Measurements from ENCODE around the gene KCTD20. TPM values are rescaled to one million over a fixed set of nuclear protein-coding genes. Genes with fewer than 3 reads are reported as not detected.

Gene KCTD20
- total RNA-seq, 1 experiment from 2014 or later = 41.6 TPM

GRCh38 chr6:36430351-36430750 is 12.4 kb upstream of the KCTD20 start:
- intact Hi-C loops (cut with micrococcal nuclease; ENCODE audit: unreplicated experiment) (no loop called here), in situ Hi-C loops (cut with HindIII; ENCODE audit: low pct_unique_long_range_greater_than_20kb, low sequenced_read_pairs) (no loop called here)
- TF ChIP-seq POLR2AphosphoS5 (IDR thresholded peaks at IDR 0.05; ENCODE audit: low read depth, low read length) = no peak
- TF ChIP-seq CTCF (IDR thresholded peaks at IDR 0.05) = no peak
- no peak for TF ChIP-seq SIN3A (IDR thresholded peaks at IDR 0.05; ENCODE audit: borderline replicate concordance, insufficient read depth, low read depth, low read length)
- no peak for TF ChIP-seq TCF7L2 (IDR thresholded peaks at IDR 0.05; ENCODE audit: low read depth, low read length)
- TF ChIP-seq, protein P1, sequence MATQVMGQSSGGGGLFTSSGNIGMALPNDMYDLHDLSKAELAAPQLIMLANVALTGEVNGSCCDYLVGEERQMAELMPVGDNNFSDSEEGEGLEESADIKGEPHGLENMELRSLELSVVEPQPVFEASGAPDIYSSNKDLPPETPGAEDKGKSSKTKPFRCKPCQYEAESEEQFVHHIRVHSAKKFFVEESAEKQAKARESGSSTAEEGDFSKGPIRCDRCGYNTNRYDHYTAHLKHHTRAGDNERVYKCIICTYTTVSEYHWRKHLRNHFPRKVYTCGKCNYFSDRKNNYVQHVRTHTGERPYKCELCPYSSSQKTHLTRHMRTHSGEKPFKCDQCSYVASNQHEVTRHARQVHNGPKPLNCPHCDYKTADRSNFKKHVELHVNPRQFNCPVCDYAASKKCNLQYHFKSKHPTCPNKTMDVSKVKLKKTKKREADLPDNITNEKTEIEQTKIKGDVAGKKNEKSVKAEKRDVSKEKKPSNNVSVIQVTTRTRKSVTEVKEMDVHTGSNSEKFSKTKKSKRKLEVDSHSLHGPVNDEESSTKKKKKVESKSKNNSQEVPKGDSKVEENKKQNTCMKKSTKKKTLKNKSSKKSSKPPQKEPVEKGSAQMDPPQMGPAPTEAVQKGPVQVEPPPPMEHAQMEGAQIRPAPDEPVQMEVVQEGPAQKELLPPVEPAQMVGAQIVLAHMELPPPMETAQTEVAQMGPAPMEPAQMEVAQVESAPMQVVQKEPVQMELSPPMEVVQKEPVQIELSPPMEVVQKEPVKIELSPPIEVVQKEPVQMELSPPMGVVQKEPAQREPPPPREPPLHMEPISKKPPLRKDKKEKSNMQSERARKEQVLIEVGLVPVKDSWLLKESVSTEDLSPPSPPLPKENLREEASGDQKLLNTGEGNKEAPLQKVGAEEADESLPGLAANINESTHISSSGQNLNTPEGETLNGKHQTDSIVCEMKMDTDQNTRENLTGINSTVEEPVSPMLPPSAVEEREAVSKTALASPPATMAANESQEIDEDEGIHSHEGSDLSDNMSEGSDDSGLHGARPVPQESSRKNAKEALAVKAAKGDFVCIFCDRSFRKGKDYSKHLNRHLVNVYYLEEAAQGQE (IDR thresholded peaks at IDR 0.05; ENCODE audit: insufficient read depth in 1 of 2, low read depth in 2 of 2, low read length in 1 of 2) = no peak
- Histone ChIP-seq H3K27me3 (ENCODE audit: control insufficient read depth, insufficient read depth, low read length) (no peaks in the 10 kb centered on the region), H3K4me3 (ENCODE audit: low read depth in 2 of 2, low read length in 2 of 2) (no peak overlapping the region), H3K9me3 (ENCODE audit: control insufficient read depth, insufficient read depth, low read depth, low read length) (no peaks in the 10 kb centered on the region), H3K36me3 (ENCODE audit: control insufficient read depth, insufficient read depth, low read length) (no peaks in the 10 kb centered on the region), H3K27ac (ENCODE audit: low read length) (no peak overlapping the region), H3K4me1 (ENCODE audit: control insufficient read depth, insufficient read depth, low read length) (no peaks in the 10 kb centered on the region)
- ChIA-PET CTCF (no interaction called here), POLR2A (no interaction called here)
- DNase-seq (ENCODE audit: low read depth, low spot score) = no peak
- no TSS peak for BruUV-seq (replicated peaks)
- ATAC-seq = no peak

DNA sequence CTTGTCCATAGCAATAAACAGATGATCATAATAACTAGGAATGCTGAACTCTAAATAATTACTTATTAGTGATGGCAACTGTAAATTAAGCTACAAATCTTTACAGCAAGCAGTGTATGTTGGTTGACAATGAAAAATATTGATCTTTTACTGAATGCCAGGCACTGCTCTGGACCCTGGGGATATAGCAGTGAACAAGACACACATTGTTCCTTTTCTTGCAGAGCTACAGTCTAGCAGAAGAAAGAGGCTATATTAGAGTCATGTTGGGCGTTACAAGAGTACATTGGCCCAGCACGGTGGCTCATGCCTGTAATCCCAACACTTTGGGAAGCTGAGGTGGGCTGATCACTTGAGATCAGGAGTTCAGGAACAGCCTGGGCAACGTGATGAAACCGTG is 11.6 kb upstream of the KCTD20 start:
- CTCF ChIA-PET = no interaction called here
- intact Hi-C loops (cut with micrococcal nuclease; ENCODE audit: unreplicated experiment) = no loop called here

More for the DNA sequence above, 11.6 kb upstream of the KCTD20 start:
- no peak overlapping the region for H3K4me3 ChIP-seq (ENCODE audit: low read depth in 2 of 2, low read length in 2 of 2)
- no peaks in the 10 kb centered on the region for H3K4me1 ChIP-seq (ENCODE audit: control insufficient read depth, insufficient read depth, low read length)
- H3K9me3 ChIP-seq (ENCODE audit: control insufficient read depth, insufficient read depth, low read depth, low read length) = no peaks in the 10 kb centered on the region
- no peaks in the 10 kb centered on the region for H3K36me3 ChIP-seq (ENCODE audit: control insufficient read depth, insufficient read depth, low read length)
- BruUV-seq (replicated peaks) = no TSS peak
- POLR2A ChIA-PET = no interaction called here
- ATAC-seq = no peak
- DNase-seq (ENCODE audit: low read depth, low spot score) = no peak
- no peak overlapping the region for H3K27ac ChIP-seq (ENCODE audit: low read length)
- in situ Hi-C loops (cut with HindIII; ENCODE audit: low pct_unique_long_range_greater_than_20kb, low sequenced_read_pairs) = no loop called here
- H3K27me3 ChIP-seq (ENCODE audit: control insufficient read depth, insufficient read depth, low read length) = no peaks in the 10 kb centered on the region
- TF ChIP-seq CTCF (IDR thresholded peaks at IDR 0.05) (no peak), SIN3A (IDR thresholded peaks at IDR 0.05; ENCODE audit: borderline replicate concordance, insufficient read depth, low read depth, low read length) (no peak), TCF7L2 (IDR thresholded peaks at IDR 0.05; ENCODE audit: low read depth, low read length) (no peak), POLR2AphosphoS5 (IDR thresholded peaks at IDR 0.05; ENCODE audit: low read depth, low read length) (no peak)
- TF ChIP-seq, protein P1 (IDR thresholded peaks at IDR 0.05; ENCODE audit: insufficient read depth in 1 of 2, low read depth in 2 of 2, low read length in 1 of 2) = no peak

Data from Panc1 (cell line).